ENCODE measurements around the gene PIP5K1B. TPM values are rescaled to one million over a fixed set of nuclear protein-coding genes. Genes with fewer than 3 reads are reported as not detected.

PIP5K1B gene
- total and polyA plus RNA-seq, 2 donors, result 0.94 to 1.2 TPM

DNA sequence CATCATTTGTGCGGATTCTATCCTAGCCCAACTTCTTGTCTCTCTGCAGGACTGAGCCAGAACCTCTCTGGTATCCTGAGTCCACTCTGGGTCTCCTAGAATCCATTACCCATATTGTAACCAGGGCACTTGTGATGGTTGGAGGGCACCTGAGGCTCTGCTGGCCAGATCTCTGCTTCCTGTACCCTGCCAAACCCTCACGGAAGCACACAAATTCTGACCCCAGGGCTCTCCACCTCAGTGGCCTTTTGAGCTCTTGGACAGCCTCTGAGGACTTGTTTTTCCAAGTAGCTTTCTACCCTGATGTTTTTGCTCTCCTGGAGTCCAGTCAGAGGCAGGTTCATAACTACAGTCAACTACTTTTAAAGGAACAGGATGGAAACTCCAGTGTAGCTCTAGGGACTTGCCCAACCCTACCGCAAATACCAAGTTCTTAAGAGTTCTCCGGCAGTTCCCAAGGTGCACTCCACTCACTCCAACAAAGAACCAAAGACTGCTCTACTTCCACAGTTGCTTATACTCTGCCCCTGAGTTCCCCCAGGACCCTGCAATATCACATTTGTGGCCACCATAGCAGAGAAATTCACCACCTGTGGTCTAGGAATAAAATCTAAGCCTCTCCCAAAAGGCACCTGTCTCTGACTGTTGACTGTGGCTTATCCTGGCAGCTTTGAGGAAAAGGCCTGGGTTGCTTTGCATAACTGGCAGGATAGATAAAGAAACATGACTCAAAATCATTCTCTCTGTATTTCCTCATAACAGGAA is 9.6 kb downstream of the PIP5K1B start:
- Histone ChIP-seq H3K9me3 (ENCODE audit: control insufficient read depth in 2 of 2, insufficient read depth in 1 of 2, low read length in 1 of 2) (no peaks in the 10 kb centered on the region), H3K36me3 (ENCODE audit: control insufficient read depth in 2 of 2, insufficient read depth in 2 of 2, low read length in 1 of 2) (no peaks in the 10 kb centered on the region), H3K27ac (ENCODE audit: low read depth in 1 of 2, low read length in 1 of 2) (no peak overlapping the region), H3K27me3 (ENCODE audit: control insufficient read depth in 2 of 2, insufficient read depth in 1 of 2, low read length in 1 of 2) (no peaks in the 10 kb centered on the region), H3K4me3 (ENCODE audit: low read length in 2 of 2) (no peak overlapping the region), H3K4me1 (ENCODE audit: control insufficient read depth in 2 of 2, insufficient read depth in 2 of 2, low read length in 2 of 2) (no peaks in the 10 kb centered on the region)
- DNase-seq (ENCODE audit: low read depth in 6 of 9, low spot score in 9 of 9), result no peak
- 95% methylated on average over 4 of the region's 4 CpGs for WGBS

GRCh38 chr9:68715181-68715456 is 10.1 kb downstream of the PIP5K1B start:
- no peak overlapping the region for H3K27ac ChIP-seq (ENCODE audit: low read depth in 1 of 2, low read length in 1 of 2)
- H3K4me1 ChIP-seq (ENCODE audit: control insufficient read depth in 2 of 2, insufficient read depth in 2 of 2, low read length in 2 of 2), result no peaks in the 10 kb centered on the region
- DNase-seq (ENCODE audit: low read depth in 6 of 9, low spot score in 9 of 9), result no peak
- whole genome bisulfite sequencing, result 67% methylated on average over 2 of the region's 2 CpGs
- no peaks in the 10 kb centered on the region for H3K27me3 ChIP-seq (ENCODE audit: control insufficient read depth in 2 of 2, insufficient read depth in 1 of 2, low read length in 1 of 2)
- H3K9me3 ChIP-seq (ENCODE audit: control insufficient read depth in 2 of 2, insufficient read depth in 1 of 2, low read length in 1 of 2), result no peaks in the 10 kb centered on the region
- H3K4me3 ChIP-seq (ENCODE audit: low read length in 2 of 2), result no peak overlapping the region
- no peaks in the 10 kb centered on the region for H3K36me3 ChIP-seq (ENCODE audit: control insufficient read depth in 2 of 2, insufficient read depth in 2 of 2, low read length in 1 of 2)

DNA sequence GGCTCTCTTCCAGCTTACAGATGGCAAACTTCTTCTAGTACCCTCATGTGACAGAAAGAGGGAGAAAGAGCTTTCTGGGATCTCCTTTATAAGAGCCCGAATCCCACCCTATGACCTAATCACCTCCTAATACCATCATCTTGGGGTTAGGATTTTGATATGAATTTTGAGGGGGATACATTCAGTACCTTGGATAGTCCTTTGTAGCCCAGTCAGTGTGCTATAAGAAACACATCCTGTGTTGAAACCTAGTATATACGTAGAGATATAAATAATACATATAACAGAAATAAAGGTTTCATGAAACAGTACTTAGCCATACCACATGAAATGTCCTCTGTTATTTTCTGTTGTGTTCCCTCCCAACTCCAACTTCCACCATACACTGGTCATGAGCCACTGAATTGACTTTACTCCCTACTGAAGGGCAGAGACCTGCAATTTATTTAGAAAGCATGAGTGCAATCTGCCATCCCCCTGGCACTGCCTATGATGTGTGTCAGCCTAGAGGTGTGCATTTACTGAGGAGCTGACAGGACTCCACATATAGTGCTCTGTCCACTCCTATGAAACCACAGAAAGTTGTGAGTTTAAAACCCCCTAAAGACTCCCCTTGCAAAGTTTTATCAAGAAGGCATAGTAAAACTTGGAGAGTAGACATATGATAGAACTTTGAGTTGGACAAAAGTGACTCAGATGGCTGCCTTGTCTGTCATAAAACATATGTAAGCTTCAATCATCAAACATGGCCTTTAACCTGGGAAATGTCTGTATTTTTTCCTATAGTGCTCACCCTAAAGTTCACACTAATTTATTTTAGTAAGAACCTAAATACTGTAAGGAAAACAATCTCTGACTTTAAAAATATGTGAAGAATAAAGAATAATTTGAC is 12.8 kb downstream of the PIP5K1B start:
- no peak for DNase-seq (ENCODE audit: low read depth in 6 of 9, low spot score in 9 of 9)
- 98% methylated on average over 2 of the region's 2 CpGs for WGBS
- Histone ChIP-seq H3K4me1 (ENCODE audit: control insufficient read depth in 2 of 2, insufficient read depth in 2 of 2, low read length in 2 of 2) (no peaks in the 10 kb centered on the region), H3K4me3 (ENCODE audit: low read length in 2 of 2) (no peak overlapping the region), H3K9me3 (ENCODE audit: control insufficient read depth in 2 of 2, insufficient read depth in 1 of 2, low read length in 1 of 2) (no peaks in the 10 kb centered on the region), H3K27ac (ENCODE audit: low read depth in 1 of 2, low read length in 1 of 2) (no peak overlapping the region), H3K27me3 (ENCODE audit: control insufficient read depth in 2 of 2, insufficient read depth in 1 of 2, low read length in 1 of 2) (no peaks in the 10 kb centered on the region), H3K36me3 (ENCODE audit: control insufficient read depth in 2 of 2, insufficient read depth in 2 of 2, low read length in 1 of 2) (no peaks in the 10 kb centered on the region)

DNA sequence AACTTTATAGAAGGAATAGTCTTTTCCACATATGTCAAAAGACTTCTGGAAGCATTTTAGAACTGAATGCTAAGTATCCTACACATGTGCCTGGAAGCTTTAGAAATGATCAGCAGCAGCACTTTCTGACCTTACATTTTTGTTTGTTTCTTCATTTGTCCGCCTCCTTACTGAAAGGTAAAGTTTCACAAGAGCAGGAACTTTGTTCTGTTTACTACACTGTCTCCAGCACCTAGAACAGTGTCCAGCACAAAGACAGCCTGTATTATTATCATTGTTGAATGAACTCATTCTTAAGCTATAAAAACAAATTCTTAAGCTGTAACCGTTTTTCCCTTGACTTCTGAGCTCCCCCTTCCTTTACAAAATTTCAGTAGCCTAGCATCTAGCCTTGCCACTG is 14.8 kb downstream of the PIP5K1B start:
- no peaks in the 10 kb centered on the region for H3K36me3 ChIP-seq (ENCODE audit: control insufficient read depth in 2 of 2, insufficient read depth in 2 of 2, low read length in 1 of 2)
- H3K4me3 ChIP-seq (ENCODE audit: low read length in 2 of 2), result no peak overlapping the region
- WGBS, result 62% methylated on average over 2 of the region's 2 CpGs
- H3K4me1 ChIP-seq (ENCODE audit: control insufficient read depth in 2 of 2, insufficient read depth in 2 of 2, low read length in 2 of 2), result no peaks in the 10 kb centered on the region
- DNase-seq (ENCODE audit: low read depth in 6 of 9, low spot score in 9 of 9), result no peak
- no peaks in the 10 kb centered on the region for H3K27me3 ChIP-seq (ENCODE audit: control insufficient read depth in 2 of 2, insufficient read depth in 1 of 2, low read length in 1 of 2)
- no peak overlapping the region for H3K27ac ChIP-seq (ENCODE audit: low read depth in 1 of 2, low read length in 1 of 2)
- no peaks in the 10 kb centered on the region for H3K9me3 ChIP-seq (ENCODE audit: control insufficient read depth in 2 of 2, insufficient read depth in 1 of 2, low read length in 1 of 2)

DNA sequence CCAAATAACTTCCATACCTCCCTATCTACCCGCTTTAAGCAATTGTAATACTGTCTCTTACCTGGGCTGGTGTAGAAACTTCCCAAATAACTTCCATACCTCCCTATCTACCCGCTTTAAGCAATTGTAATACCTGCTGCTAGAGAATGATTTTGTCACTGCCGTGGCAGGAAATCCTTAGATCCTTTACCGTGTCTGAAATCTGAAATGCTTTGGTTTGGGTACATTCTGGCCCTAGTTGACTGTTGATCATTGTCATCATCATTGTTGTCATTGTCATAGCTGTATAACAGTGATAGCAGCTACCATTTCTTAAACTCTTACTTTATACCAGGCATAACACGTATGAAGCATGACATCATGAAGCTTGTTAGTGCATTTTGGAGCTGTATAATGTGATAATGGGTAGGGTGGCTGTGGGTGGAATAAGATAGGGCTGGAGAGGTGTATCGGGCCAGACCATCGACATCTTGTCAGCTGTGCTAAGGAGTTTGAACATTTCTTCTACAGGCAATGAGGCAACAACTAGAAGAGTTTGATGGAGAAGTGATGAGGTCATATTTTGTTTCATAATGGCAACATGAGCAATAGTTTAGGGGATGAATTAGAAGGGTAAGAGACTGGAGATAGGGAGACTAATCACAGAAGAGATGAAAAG is 15.7 kb downstream of the PIP5K1B start:
- Histone ChIP-seq H3K4me3 (ENCODE audit: low read length in 2 of 2) (no peak overlapping the region), H3K27ac (ENCODE audit: low read depth in 1 of 2, low read length in 1 of 2) (no peak overlapping the region), H3K9me3 (ENCODE audit: control insufficient read depth in 2 of 2, insufficient read depth in 1 of 2, low read length in 1 of 2) (no peaks in the 10 kb centered on the region), H3K4me1 (ENCODE audit: control insufficient read depth in 2 of 2, insufficient read depth in 2 of 2, low read length in 2 of 2) (no peaks in the 10 kb centered on the region), H3K36me3 (ENCODE audit: control insufficient read depth in 2 of 2, insufficient read depth in 2 of 2, low read length in 1 of 2) (no peaks in the 10 kb centered on the region), H3K27me3 (ENCODE audit: control insufficient read depth in 2 of 2, insufficient read depth in 1 of 2, low read length in 1 of 2) (no peaks in the 10 kb centered on the region)
- 89% methylated on average over 7 of the region's 7 CpGs for WGBS
- no peak for DNase-seq (ENCODE audit: low read depth in 6 of 9, low spot score in 9 of 9)

- no peak overlapping the region for H3K4me3 ChIP-seq (ENCODE audit: low read length in 2 of 2)
- H3K4me1 ChIP-seq (ENCODE audit: control insufficient read depth in 2 of 2, insufficient read depth in 2 of 2, low read length in 2 of 2), result no peaks in the 10 kb centered on the region
- no peaks in the 10 kb centered on the region for H3K27me3 ChIP-seq (ENCODE audit: control insufficient read depth in 2 of 2, insufficient read depth in 1 of 2, low read length in 1 of 2)
- H3K27ac ChIP-seq (ENCODE audit: low read depth in 1 of 2, low read length in 1 of 2), result no peak overlapping the region
- H3K9me3 ChIP-seq (ENCODE audit: control insufficient read depth in 2 of 2, insufficient read depth in 1 of 2, low read length in 1 of 2), result no peaks in the 10 kb centered on the region
- no peaks in the 10 kb centered on the region for H3K36me3 ChIP-seq (ENCODE audit: control insufficient read depth in 2 of 2, insufficient read depth in 2 of 2, low read length in 1 of 2)
- no peak for DNase-seq (ENCODE audit: low read depth in 6 of 9, low spot score in 9 of 9)
- WGBS, result 94% methylated on average over 8 of the region's 8 CpGs
These were observed 16.8 kb downstream of the PIP5K1B start for GRCh38 chr9:68721666-68722330.

DNA sequence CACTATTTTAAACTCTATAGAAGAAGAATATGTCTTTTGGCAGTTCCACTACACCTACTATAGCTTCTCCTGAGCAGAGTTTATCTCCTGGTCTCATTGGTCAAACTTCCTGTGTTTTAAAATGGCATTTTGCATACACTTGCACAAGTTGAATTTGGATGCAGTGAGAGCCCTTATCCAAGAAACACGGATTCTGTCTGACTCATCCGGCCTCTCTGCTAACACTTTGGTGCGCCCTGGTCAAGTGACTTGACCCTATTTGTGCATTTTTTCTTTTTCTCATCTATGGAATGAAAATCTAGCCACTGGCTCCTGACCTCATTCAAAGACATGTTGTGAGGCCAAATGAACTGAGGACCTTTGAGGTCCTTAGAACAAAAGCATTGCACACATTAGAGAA is 20.0 kb downstream of the PIP5K1B start:
- no peak for DNase-seq (ENCODE audit: low read depth in 6 of 9, low spot score in 9 of 9)
- H3K27me3 ChIP-seq (ENCODE audit: control insufficient read depth in 2 of 2, insufficient read depth in 1 of 2, low read length in 1 of 2), result no peaks in the 10 kb centered on the region
- no peaks in the 10 kb centered on the region for H3K4me1 ChIP-seq (ENCODE audit: control insufficient read depth in 2 of 2, insufficient read depth in 2 of 2, low read length in 2 of 2)
- H3K4me3 ChIP-seq (ENCODE audit: low read length in 2 of 2), result no peak overlapping the region
- 95% methylated on average over 3 of the region's 3 CpGs for WGBS
- H3K9me3 ChIP-seq (ENCODE audit: control insufficient read depth in 2 of 2, insufficient read depth in 1 of 2, low read length in 1 of 2), result no peaks in the 10 kb centered on the region
- H3K36me3 ChIP-seq (ENCODE audit: control insufficient read depth in 2 of 2, insufficient read depth in 2 of 2, low read length in 1 of 2), result no peaks in the 10 kb centered on the region
- no peak overlapping the region for H3K27ac ChIP-seq (ENCODE audit: low read depth in 1 of 2, low read length in 1 of 2)

GRCh38 chr9:68726489-68726888 is 21.4 kb downstream of the PIP5K1B start:
- Histone ChIP-seq H3K4me1 (ENCODE audit: control insufficient read depth in 2 of 2, insufficient read depth in 2 of 2, low read length in 2 of 2) (no peaks in the 10 kb centered on the region), H3K9me3 (ENCODE audit: control insufficient read depth in 2 of 2, insufficient read depth in 1 of 2, low read length in 1 of 2) (no peaks in the 10 kb centered on the region), H3K36me3 (ENCODE audit: control insufficient read depth in 2 of 2, insufficient read depth in 2 of 2, low read length in 1 of 2) (no peaks in the 10 kb centered on the region), H3K4me3 (ENCODE audit: low read length in 2 of 2) (no peak overlapping the region), H3K27me3 (ENCODE audit: control insufficient read depth in 2 of 2, insufficient read depth in 1 of 2, low read length in 1 of 2) (no peaks in the 10 kb centered on the region), H3K27ac (ENCODE audit: low read depth in 1 of 2, low read length in 1 of 2) (no peak overlapping the region)
- no peak for DNase-seq (ENCODE audit: low read depth in 6 of 9, low spot score in 9 of 9)
- 97% methylated on average over 5 of the region's 5 CpGs for WGBS

DNA sequence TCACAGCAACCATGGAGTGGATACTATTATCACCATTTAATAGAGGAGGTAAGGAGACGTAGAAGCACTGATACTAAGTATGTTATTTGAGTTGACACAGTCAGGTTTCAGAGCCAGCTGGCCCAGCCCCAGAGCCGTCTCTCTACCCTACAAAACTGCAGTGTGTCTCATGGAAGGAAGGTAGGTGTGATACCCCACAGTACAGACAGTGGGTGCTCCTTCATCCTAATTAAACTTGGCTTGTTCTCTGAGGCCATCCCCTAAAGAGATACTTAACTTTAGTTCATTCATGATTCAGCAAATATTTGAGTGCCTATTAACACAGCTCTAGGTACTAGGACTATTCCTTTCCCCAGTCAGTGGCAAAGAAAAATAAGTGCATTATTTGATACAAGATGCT is 22.6 kb downstream of the PIP5K1B start:
- Histone ChIP-seq H3K36me3 (ENCODE audit: control insufficient read depth in 2 of 2, insufficient read depth in 2 of 2, low read length in 1 of 2) (no peaks in the 10 kb centered on the region), H3K4me3 (ENCODE audit: low read length in 2 of 2) (no peak overlapping the region), H3K4me1 (ENCODE audit: control insufficient read depth in 2 of 2, insufficient read depth in 2 of 2, low read length in 2 of 2) (no peaks in the 10 kb centered on the region), H3K27me3 (ENCODE audit: control insufficient read depth in 2 of 2, insufficient read depth in 1 of 2, low read length in 1 of 2) (no peaks in the 10 kb centered on the region), H3K9me3 (ENCODE audit: control insufficient read depth in 2 of 2, insufficient read depth in 1 of 2, low read length in 1 of 2) (no peaks in the 10 kb centered on the region), H3K27ac (ENCODE audit: low read depth in 1 of 2, low read length in 1 of 2) (no peak overlapping the region)
- no peak for DNase-seq (ENCODE audit: low read depth in 6 of 9, low spot score in 9 of 9)
- WGBS, result 95% methylated on average over 2 of the region's 2 CpGs

Data from thymus (tissue), 11 donors.